ENCODE results near the gene NEK5.

Gene NEK5

DNA sequence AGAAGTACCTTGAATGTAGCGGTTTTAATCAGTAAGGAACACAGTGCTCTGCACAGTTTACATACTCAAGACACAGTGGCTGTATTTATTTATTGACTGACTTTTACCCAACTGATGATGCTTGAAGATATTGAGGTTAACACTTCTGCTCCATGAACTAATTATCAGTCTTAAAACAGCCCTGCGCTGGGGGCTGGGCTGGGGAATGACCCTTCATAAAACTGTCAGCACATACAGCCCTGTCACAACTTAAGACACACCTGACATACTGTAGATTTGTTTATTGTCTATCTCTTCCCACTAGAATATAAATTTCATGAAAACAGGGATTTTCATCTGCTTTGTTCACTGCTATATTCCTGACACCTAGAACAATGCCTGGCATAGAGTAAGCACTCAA, 10.8 kb downstream of the NEK5 start:
- ATAC-seq = no peak
- no peak for TF ChIP-seq ARNTL (CRISPR knock-in tag; IDR thresholded peaks at IDR 0.05; ENCODE audit: borderline replicate concordance, low read depth)
- TF ChIP-seq, protein P1, sequence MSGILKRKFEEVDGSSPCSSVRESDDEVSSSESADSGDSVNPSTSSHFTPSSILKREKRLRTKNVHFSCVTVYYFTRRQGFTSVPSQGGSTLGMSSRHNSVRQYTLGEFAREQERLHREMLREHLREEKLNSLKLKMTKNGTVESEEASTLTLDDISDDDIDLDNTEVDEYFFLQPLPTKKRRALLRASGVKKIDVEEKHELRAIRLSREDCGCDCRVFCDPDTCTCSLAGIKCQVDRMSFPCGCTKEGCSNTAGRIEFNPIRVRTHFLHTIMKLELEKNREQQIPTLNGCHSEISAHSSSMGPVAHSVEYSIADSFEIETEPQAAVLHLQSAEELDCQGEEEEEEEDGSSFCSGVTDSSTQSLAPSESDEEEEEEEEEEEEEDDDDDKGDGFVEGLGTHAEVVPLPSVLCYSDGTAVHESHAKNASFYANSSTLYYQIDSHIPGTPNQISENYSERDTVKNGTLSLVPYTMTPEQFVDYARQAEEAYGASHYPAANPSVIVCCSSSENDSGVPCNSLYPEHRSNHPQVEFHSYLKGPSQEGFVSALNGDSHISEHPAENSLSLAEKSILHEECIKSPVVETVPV (CRISPR knock-in tag; IDR thresholded peaks at IDR 0.05) = no peak
- TF ChIP-seq SNAI2 (CRISPR knock-in tag; IDR thresholded peaks at IDR 0.05) = no peak
- no peak for TF ChIP-seq GLIS3 (CRISPR knock-in tag; IDR thresholded peaks at IDR 0.05)
- TF ChIP-seq ZFP3 (CRISPR knock-in tag; IDR thresholded peaks at IDR 0.05) = no peak
- TF ChIP-seq, protein P2, sequence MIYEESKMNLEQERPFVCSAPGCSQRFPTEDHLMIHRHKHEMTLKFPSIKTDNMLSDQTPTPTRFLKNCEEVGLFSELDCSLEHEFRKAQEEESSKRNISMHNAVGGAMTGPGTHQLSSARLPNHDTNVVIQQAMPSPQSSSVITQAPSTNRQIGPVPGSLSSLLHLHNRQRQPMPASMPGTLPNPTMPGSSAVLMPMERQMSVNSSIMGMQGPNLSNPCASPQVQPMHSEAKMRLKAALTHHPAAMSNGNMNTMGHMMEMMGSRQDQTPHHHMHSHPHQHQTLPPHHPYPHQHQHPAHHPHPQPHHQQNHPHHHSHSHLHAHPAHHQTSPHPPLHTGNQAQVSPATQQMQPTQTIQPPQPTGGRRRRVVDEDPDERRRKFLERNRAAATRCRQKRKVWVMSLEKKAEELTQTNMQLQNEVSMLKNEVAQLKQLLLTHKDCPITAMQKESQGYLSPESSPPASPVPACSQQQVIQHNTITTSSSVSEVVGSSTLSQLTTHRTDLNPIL (CRISPR knock-in tag; IDR thresholded peaks at IDR 0.05; ENCODE audit: low read depth) = no peak
- no peak for TF ChIP-seq RARB (CRISPR knock-in tag; IDR thresholded peaks at IDR 0.05)
- TF ChIP-seq, protein P3, sequence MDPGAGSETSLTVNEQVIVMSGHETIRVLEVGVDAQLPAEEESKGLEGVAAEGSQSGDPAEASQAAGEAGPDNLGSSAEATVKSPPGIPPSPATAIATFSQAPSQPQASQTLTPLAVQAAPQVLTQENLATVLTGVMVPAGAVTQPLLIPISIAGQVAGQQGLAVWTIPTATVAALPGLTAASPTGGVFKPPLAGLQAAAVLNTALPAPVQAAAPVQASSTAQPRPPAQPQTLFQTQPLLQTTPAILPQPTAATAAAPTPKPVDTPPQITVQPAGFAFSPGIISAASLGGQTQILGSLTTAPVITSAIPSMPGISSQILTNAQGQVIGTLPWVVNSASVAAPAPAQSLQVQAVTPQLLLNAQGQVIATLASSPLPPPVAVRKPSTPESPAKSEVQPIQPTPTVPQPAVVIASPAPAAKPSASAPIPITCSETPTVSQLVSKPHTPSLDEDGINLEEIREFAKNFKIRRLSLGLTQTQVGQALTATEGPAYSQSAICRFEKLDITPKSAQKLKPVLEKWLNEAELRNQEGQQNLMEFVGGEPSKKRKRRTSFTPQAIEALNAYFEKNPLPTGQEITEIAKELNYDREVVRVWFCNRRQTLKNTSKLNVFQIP (CRISPR knock-in tag; IDR thresholded peaks at IDR 0.05; ENCODE audit: borderline replicate concordance, low read depth) = no peak

DNA sequence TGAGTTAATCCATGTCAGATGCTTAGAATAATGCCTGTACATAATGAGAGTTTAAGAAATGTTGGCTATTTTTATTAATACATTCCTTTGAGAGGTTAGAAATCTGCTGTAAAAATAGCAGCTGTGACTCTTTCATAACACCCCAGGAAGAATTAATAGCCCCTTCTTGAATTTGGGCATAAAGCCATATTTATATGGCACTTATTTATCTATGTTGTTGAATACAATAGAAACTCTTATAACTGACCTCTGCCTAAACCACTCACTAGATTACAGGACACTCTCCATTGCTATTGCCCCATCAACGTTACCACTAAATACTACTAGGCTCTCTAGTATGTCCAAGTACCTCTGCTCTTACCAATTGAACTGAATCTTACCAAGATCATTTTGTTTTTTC, 16.3 kb downstream of the NEK5 start:
- no peak for ATAC-seq
- TF ChIP-seq ZNF70 (CRISPR knock-in tag; IDR thresholded peaks at IDR 0.05) (no peak), TOX (CRISPR knock-in tag; IDR thresholded peaks at IDR 0.05; ENCODE audit: borderline replicate concordance) (no peak), CSDC2 (CRISPR knock-in tag; IDR thresholded peaks at IDR 0.05) (no peak), ZNF8 (CRISPR knock-in tag; IDR thresholded peaks at IDR 0.05) (no peak)
- TF ChIP-seq, protein P1 (CRISPR knock-in tag; IDR thresholded peaks at IDR 0.05) = no peak

DNA sequence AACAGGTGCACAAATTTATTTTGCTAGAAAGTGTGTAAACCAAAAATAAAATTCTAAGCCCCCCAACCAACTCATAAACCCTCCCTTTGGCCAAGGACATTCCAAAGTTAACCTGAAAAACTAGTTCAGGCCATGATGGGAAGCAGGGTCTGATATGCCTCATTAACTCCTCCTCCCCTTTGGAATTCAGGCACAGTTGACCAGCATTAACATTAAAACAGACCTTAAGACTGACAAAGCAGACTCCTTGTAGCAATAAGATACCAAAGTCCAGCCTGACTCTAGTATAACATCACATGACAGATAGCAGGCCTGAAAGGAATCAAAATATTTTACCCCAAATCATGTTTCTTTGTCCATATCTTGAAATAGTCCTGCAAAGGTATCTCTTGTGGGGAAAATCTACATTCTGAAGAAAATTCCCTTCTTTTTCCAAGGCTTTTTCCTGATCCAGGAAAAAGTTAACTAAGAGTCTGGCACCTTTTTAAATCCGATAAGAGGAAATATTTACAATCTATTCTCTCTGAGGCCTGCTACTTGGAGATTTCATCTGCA, 19.7 kb downstream of the NEK5 start:
- TF ChIP-seq ZNF70 (CRISPR knock-in tag; IDR thresholded peaks at IDR 0.05) = no peak
- TF ChIP-seq ZFP30 (CRISPR knock-in tag; IDR thresholded peaks at IDR 0.05) = no peak
- TF ChIP-seq ESRRG (CRISPR knock-in tag; IDR thresholded peaks at IDR 0.05) = no peak
- no peak for TF ChIP-seq BACH2 (CRISPR knock-in tag; IDR thresholded peaks at IDR 0.05; ENCODE audit: borderline replicate concordance)
- TF ChIP-seq ZC3H10 (CRISPR knock-in tag; IDR thresholded peaks at IDR 0.05) = no peak
- no peak for ATAC-seq

DNA sequence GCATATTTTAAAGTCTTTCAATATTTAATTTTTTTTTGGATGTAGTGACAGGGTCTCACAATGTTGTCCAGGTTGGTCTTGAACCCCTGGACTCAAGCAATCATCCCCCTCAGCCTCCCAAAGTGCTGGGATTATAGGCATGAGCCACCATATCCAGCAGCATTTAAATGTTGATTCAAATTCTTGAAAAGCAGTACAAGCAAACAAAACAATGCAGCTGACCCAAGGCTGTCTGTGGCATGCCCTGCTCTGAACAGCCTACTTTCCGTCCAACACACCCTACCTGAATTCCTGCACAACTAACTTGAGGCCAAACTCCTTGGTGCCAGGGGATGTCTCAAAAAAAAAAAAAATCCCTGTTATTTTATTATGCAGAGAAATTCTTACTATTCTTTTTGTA, 23.0 kb downstream of the NEK5 start:
- ATAC-seq = no peak
- TF ChIP-seq, protein P4, sequence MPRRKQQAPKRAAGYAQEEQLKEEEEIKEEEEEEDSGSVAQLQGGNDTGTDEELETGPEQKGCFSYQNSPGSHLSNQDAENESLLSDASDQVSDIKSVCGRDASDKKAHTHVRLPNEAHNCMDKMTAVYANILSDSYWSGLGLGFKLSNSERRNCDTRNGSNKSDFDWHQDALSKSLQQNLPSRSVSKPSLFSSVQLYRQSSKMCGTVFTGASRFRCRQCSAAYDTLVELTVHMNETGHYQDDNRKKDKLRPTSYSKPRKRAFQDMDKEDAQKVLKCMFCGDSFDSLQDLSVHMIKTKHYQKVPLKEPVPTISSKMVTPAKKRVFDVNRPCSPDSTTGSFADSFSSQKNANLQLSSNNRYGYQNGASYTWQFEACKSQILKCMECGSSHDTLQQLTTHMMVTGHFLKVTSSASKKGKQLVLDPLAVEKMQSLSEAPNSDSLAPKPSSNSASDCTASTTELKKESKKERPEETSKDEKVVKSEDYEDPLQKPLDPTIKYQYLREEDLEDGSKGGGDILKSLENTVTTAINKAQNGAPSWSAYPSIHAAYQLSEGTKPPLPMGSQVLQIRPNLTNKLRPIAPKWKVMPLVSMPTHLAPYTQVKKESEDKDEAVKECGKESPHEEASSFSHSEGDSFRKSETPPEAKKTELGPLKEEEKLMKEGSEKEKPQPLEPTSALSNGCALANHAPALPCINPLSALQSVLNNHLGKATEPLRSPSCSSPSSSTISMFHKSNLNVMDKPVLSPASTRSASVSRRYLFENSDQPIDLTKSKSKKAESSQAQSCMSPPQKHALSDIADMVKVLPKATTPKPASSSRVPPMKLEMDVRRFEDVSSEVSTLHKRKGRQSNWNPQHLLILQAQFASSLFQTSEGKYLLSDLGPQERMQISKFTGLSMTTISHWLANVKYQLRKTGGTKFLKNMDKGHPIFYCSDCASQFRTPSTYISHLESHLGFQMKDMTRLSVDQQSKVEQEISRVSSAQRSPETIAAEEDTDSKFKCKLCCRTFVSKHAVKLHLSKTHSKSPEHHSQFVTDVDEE (CRISPR knock-in tag; IDR thresholded peaks at IDR 0.05) = no peak
- TF ChIP-seq ZNF8 (CRISPR knock-in tag; IDR thresholded peaks at IDR 0.05) = no peak
- no peak for TF ChIP-seq ZNF565 (CRISPR knock-in tag; conservative IDR thresholded peaks at IDR 0.05; ENCODE audit: low read depth)
- no peak for TF ChIP-seq GLIS3 (CRISPR knock-in tag; IDR thresholded peaks at IDR 0.05)
- no peak for TF ChIP-seq ARNTL (CRISPR knock-in tag; IDR thresholded peaks at IDR 0.05; ENCODE audit: borderline replicate concordance, low read depth)
- TF ChIP-seq, protein P2 (CRISPR knock-in tag; IDR thresholded peaks at IDR 0.05; ENCODE audit: low read depth) = no peak
- no peak for TF ChIP-seq TCF4 (CRISPR knock-in tag; IDR thresholded peaks at IDR 0.05; ENCODE audit: borderline replicate concordance)
- TF ChIP-seq ZNF70 (CRISPR knock-in tag; IDR thresholded peaks at IDR 0.05) = no peak

Measured in SK-N-SH treated with all-trans-retinoic acid at 6 μM for 48 hours (cell line).